Neural progenitor cell (in vitro differentiated cells): ENCODE results near the gene GLI2.

Source experiments
- EZH2 ChIP-seq: fragments of 200-600 bp; sonication (generic); IDR thresholded peaks from 2 replicates; pipeline ENCODE4 v1.6.1; 2017; ENCODE audit warnings: antibody characterized with exemption, mild to moderate bottlenecking, moderate library complexity
- TF ChIP-seq, protein P1 (sequence below): fragments of 200-600 bp; sonication (generic); IDR thresholded peaks from 2 replicates; pipeline ENCODE4 v1.5.1; 2017; ENCODE audit warnings: antibody characterized with exemption, mild to moderate bottlenecking

DNA sequence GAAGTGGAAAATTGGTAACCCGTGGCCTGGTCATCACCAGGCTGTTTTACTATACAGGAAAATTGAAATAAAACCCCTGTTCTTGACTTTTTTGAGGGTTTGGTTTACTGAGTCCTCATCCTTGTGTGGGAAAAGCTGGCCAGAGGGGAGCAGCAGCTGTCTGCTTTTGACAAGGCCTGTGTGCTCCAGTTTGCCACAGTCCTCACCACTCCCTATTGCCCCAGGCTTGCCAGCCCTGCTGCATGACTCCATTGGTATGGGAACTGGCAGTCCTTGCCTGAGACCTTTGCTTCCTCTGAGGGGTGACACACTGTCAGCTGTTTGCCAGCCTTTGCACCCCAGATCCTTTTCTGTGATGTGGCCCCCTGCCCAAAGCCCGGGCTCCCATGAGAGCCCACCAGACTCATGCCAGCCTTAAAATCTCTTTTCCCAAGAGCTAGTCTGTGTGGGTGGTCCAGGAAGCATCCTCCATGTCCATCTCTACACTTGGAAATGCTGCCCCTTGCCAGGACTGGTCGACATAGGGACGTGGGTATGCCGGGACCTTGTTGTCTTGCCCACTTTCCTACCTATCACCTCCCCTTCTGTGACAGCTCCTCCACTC lies 39.0 kb downstream of the GLI2 start:
- TF ChIP-seq, protein P1, sequence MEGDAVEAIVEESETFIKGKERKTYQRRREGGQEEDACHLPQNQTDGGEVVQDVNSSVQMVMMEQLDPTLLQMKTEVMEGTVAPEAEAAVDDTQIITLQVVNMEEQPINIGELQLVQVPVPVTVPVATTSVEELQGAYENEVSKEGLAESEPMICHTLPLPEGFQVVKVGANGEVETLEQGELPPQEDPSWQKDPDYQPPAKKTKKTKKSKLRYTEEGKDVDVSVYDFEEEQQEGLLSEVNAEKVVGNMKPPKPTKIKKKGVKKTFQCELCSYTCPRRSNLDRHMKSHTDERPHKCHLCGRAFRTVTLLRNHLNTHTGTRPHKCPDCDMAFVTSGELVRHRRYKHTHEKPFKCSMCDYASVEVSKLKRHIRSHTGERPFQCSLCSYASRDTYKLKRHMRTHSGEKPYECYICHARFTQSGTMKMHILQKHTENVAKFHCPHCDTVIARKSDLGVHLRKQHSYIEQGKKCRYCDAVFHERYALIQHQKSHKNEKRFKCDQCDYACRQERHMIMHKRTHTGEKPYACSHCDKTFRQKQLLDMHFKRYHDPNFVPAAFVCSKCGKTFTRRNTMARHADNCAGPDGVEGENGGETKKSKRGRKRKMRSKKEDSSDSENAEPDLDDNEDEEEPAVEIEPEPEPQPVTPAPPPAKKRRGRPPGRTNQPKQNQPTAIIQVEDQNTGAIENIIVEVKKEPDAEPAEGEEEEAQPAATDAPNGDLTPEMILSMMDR, result no peak
- TF ChIP-seq EZH2, result no peak
